ENCODE data around the gene HDAC4. TPM values are rescaled to one million over a fixed set of nuclear protein-coding genes. Genes with fewer than 3 reads are reported as not detected.

HDAC4 gene
- total and polyA plus RNA-seq, 9 donors: 10.1 to 17.6 (median 13.3) TPM

- H3K9me3 ChIP-seq (replicated peaks; ENCODE audit: control insufficient read depth, low read depth, low read length): peaks cover 7% of the 10 kb centered on the region
- H3K27me3 ChIP-seq (ENCODE audit: control insufficient read depth, insufficient read depth, low read length): no peaks in the 10 kb centered on the region
- no peak overlapping the region for H3K4me3 ChIP-seq (ENCODE audit: low read length)
- H3K27ac ChIP-seq (ENCODE audit: low read length): no peak overlapping the region
- no CpG with 5 or more reads among the region's 4 CpGs for WGBS (ENCODE audit: insufficient coverage)
- peaks cover 31% of the 10 kb centered on the region for H3K4me1 ChIP-seq (ENCODE audit: control insufficient read depth, insufficient read depth, low read length)
- no peaks in the 10 kb centered on the region for H3K36me3 ChIP-seq (ENCODE audit: control insufficient read depth, insufficient read depth, low read length)
- DNase-seq: no peak
These were observed 141.6 kb downstream of the HDAC4 start for GRCh38 chr2:239259173-239259572.

- Histone ChIP-seq H3K36me3 (ENCODE audit: control insufficient read depth, insufficient read depth, low read length) (no peaks in the 10 kb centered on the region), H3K27me3 (ENCODE audit: control insufficient read depth, insufficient read depth, low read length) (no peaks in the 10 kb centered on the region), H3K4me3 (ENCODE audit: low read length) (no peak overlapping the region), H3K27ac (ENCODE audit: low read length) (no peak overlapping the region), H3K4me1 (ENCODE audit: control insufficient read depth, insufficient read depth, low read length) (peaks cover 26% of the 10 kb centered on the region), H3K9me3 (replicated peaks; ENCODE audit: control insufficient read depth, low read depth, low read length) (peaks cover 7% of the 10 kb centered on the region)
- WGBS (ENCODE audit: insufficient coverage): 100% methylated on average over 3 of the region's 8 CpGs
- no peak for DNase-seq
These were observed 142.6 kb downstream of the HDAC4 start for GRCh38 chr2:239258248-239258647.

GRCh38 chr2:239257511-239257937, 143.3 kb downstream of the HDAC4 start:
- H3K4me3 ChIP-seq (ENCODE audit: low read length): no peak overlapping the region
- peaks cover 7% of the 10 kb centered on the region for H3K9me3 ChIP-seq (replicated peaks; ENCODE audit: control insufficient read depth, low read depth, low read length)
- no peaks in the 10 kb centered on the region for H3K27me3 ChIP-seq (ENCODE audit: control insufficient read depth, insufficient read depth, low read length)
- no peak for DNase-seq
- no peak overlapping the region for H3K27ac ChIP-seq (ENCODE audit: low read length)
- peaks cover 23% of the 10 kb centered on the region for H3K4me1 ChIP-seq (ENCODE audit: control insufficient read depth, insufficient read depth, low read length)
- H3K36me3 ChIP-seq (ENCODE audit: control insufficient read depth, insufficient read depth, low read length): no peaks in the 10 kb centered on the region

- Histone ChIP-seq H3K4me1 (ENCODE audit: control insufficient read depth, insufficient read depth, low read length) (peaks cover 30% of the 10 kb centered on the region), H3K27ac (ENCODE audit: low read length) (peak overlapping the region; percentile 66), H3K4me3 (ENCODE audit: low read length) (no peak overlapping the region), H3K36me3 (ENCODE audit: control insufficient read depth, insufficient read depth, low read length) (no peaks in the 10 kb centered on the region), H3K9me3 (replicated peaks; ENCODE audit: control insufficient read depth, low read depth, low read length) (peaks cover 7% of the 10 kb centered on the region), H3K27me3 (ENCODE audit: control insufficient read depth, insufficient read depth, low read length) (no peaks in the 10 kb centered on the region)
- WGBS (ENCODE audit: insufficient coverage): 37% methylated on average over 4 of the region's 6 CpGs
- DNase-seq: no peak
These were observed 144.5 kb downstream of the HDAC4 start for GRCh38 chr2:239256350-239256743.

- Histone ChIP-seq H3K27ac (ENCODE audit: low read length) (no peak overlapping the region), H3K27me3 (ENCODE audit: control insufficient read depth, insufficient read depth, low read length) (no peaks in the 10 kb centered on the region), H3K9me3 (replicated peaks; ENCODE audit: control insufficient read depth, low read depth, low read length) (peaks cover 7% of the 10 kb centered on the region), H3K4me1 (ENCODE audit: control insufficient read depth, insufficient read depth, low read length) (peaks cover 32% of the 10 kb centered on the region), H3K36me3 (ENCODE audit: control insufficient read depth, insufficient read depth, low read length) (no peaks in the 10 kb centered on the region), H3K4me3 (ENCODE audit: low read length) (no peak overlapping the region)
- DNase-seq: peak; percentile 79
- 23% methylated on average over 2 of the region's 7 CpGs for WGBS (ENCODE audit: insufficient coverage)
These were observed 145.0 kb downstream of the HDAC4 start for GRCh38 chr2:239255628-239256349.

GRCh38 chr2:239255218-239255617, 145.6 kb downstream of the HDAC4 start:
- Histone ChIP-seq H3K4me1 (ENCODE audit: control insufficient read depth, insufficient read depth, low read length) (peaks cover 35% of the 10 kb centered on the region), H3K36me3 (ENCODE audit: control insufficient read depth, insufficient read depth, low read length) (peaks cover under 1% of the 10 kb centered on the region), H3K27ac (ENCODE audit: low read length) (no peak overlapping the region), H3K27me3 (ENCODE audit: control insufficient read depth, insufficient read depth, low read length) (no peaks in the 10 kb centered on the region), H3K4me3 (ENCODE audit: low read length) (no peak overlapping the region), H3K9me3 (replicated peaks; ENCODE audit: control insufficient read depth, low read depth, low read length) (peaks cover 7% of the 10 kb centered on the region)
- DNase-seq: no peak
- 44% methylated on average over 2 of the region's 5 CpGs for whole genome bisulfite sequencing (ENCODE audit: insufficient coverage)

- H3K4me1 ChIP-seq (ENCODE audit: control insufficient read depth, insufficient read depth, low read length): peaks cover 46% of the 10 kb centered on the region
These were observed 147.0 kb downstream of the HDAC4 start for GRCh38 chr2:239253701-239254436.

GRCh38 chr2:239253264-239253663, 147.6 kb downstream of the HDAC4 start:
- Histone ChIP-seq H3K36me3 (ENCODE audit: control insufficient read depth, insufficient read depth, low read length) (peaks cover 2% of the 10 kb centered on the region), H3K4me1 (ENCODE audit: control insufficient read depth, insufficient read depth, low read length) (peaks cover 47% of the 10 kb centered on the region), H3K27me3 (ENCODE audit: control insufficient read depth, insufficient read depth, low read length) (no peaks in the 10 kb centered on the region), H3K27ac (ENCODE audit: low read length) (peak overlapping the region; percentile 23), H3K4me3 (ENCODE audit: low read length) (no peak overlapping the region), H3K9me3 (replicated peaks; ENCODE audit: control insufficient read depth, low read depth, low read length) (peaks cover 5% of the 10 kb centered on the region)
- DNase-seq: no peak
- 88% methylated on average over 1 of the region's 7 CpGs for WGBS (ENCODE audit: insufficient coverage)

More at GRCh38 chr2:239253701-239254436, 147.0 kb downstream of the HDAC4 start:
- peaks cover 2% of the 10 kb centered on the region for H3K36me3 ChIP-seq (ENCODE audit: control insufficient read depth, insufficient read depth, low read length)
- peaks cover 7% of the 10 kb centered on the region for H3K9me3 ChIP-seq (replicated peaks; ENCODE audit: control insufficient read depth, low read depth, low read length)
- DNase-seq: no peak
- no peak overlapping the region for H3K4me3 ChIP-seq (ENCODE audit: low read length)
- H3K27ac ChIP-seq (ENCODE audit: low read length): no peak overlapping the region
- 60% methylated on average over 1 of the region's 7 CpGs for WGBS (ENCODE audit: insufficient coverage)
- H3K27me3 ChIP-seq (ENCODE audit: control insufficient read depth, insufficient read depth, low read length): no peaks in the 10 kb centered on the region

- Histone ChIP-seq H3K4me1 (ENCODE audit: control insufficient read depth, insufficient read depth, low read length) (peaks cover 47% of the 10 kb centered on the region), H3K9me3 (replicated peaks; ENCODE audit: control insufficient read depth, low read depth, low read length) (peaks cover 1% of the 10 kb centered on the region), H3K27me3 (ENCODE audit: control insufficient read depth, insufficient read depth, low read length) (no peaks in the 10 kb centered on the region), H3K36me3 (ENCODE audit: control insufficient read depth, insufficient read depth, low read length) (peaks cover 2% of the 10 kb centered on the region), H3K27ac (ENCODE audit: low read length) (peak overlapping the region; percentile 33), H3K4me3 (ENCODE audit: low read length) (no peak overlapping the region)
- 45% methylated on average over 17 of the region's 19 CpGs for WGBS (ENCODE audit: insufficient coverage)
- peak; percentile 74 for DNase-seq
These were observed 148.0 kb downstream of the HDAC4 start for GRCh38 chr2:239252801-239253200.

GRCh38 chr2:239252393-239252792, 148.4 kb downstream of the HDAC4 start:
- Histone ChIP-seq H3K4me1 (ENCODE audit: control insufficient read depth, insufficient read depth, low read length) (peaks cover 47% of the 10 kb centered on the region), H3K27me3 (ENCODE audit: control insufficient read depth, insufficient read depth, low read length) (no peaks in the 10 kb centered on the region), H3K36me3 (ENCODE audit: control insufficient read depth, insufficient read depth, low read length) (peaks cover 2% of the 10 kb centered on the region), H3K4me3 (ENCODE audit: low read length) (no peak overlapping the region), H3K27ac (ENCODE audit: low read length) (peak overlapping the region; percentile 33), H3K9me3 (replicated peaks; ENCODE audit: control insufficient read depth, low read depth, low read length) (no peaks in the 10 kb centered on the region)
- no CpG with 5 or more reads among the region's 8 CpGs for WGBS (ENCODE audit: insufficient coverage)
- DNase-seq: no peak

Measured in muscle of leg (tissue), 11 donors.